GM19238 (cell line): Measurements from ENCODE around the gene FAM136A.
"Not testable (repeated sequence)": the region's sequence is repeated elsewhere in the genome, so short reads cannot be mapped to it uniquely, and the experiment has no call there.

ENCODE experiments used
- DNase-seq: peaks from one replicate; pipeline ENCODE4 v3.0.0; 2011; ENCODE audit warnings: low spot score; ENCODE audit not compliant: insufficient read length

FAM136A gene

DNA sequence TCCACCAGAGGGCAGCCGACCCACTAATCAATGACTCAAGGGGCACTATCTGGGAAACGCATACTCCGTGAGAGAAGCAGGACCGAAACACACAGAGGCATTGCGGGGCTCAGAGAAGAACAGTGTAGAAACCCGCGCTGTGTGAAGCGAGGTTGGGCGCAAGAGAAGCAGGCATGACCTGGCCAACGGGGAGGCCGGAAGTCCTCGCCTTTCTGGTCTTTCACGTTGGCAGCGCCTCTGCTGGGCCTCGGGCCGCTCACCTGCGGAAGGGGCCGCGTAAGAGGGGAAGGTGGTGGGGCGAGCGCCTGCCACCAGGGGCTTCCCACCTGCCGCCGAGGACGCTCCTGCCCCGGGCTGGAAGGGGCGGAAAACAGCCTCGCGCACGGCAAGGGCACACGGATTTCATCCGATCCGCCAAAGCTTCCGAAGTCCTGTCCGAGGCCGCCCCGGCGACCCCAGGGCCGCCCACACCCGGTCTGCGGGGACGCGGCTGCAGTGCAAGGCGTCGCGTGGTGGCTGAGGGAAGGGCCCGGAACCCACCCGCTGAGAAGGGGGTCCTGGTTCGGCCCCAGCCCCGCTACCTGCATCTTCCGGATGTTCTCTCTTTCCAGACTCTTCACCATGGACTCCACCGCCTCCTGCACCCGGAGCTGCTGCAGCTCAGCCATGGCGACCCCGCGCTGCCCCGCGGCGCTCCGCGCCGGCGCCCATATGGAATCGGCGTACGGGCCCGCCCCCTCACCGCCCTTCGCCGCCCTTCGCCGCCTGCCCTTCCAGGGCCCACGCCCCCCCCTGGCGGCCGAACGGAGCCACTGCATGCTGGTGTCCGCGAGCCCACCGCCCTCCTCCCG lies at the start of gene FAM136A:
Gene FAM136A, minus strand, starts transcription at position 724 of the 851 bp plus-strand sequence. Its CDS starts 56 bp downstream, at position 668.
- DNase-seq, result peak; percentile 77

DNA sequence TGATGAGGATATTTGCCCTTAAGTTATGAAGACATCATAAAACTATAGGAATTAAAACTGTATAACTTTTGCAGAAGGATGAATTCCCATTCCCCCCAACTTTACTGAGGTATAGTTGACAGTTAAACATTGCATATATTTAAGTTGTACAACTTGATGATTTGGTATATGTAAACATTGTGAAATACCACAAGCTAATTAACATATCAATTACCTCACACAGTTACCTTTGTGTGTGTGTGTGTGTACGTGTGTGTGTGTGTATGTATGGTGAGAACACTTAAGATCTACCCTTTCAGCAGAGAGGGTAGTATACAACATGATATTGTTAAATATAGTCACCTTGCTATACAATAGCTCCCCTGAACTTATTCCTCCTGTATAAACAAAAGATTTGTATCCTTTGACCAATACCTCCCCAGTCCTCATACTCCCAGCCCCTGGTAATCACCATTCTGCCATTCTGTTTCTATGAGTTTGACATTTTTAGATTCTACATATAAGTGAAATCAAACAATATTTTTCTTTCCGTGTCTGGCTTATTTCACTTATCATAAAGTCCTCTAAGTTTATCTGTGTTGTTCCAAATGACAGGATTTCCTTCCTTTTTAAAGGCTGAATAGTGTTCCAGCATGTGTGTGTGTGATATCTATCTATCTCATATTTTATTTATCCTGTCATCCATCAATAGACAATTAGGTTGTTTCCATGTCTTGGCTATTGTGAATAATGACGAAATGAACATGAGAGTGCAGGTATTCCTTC lies 48.2 kb upstream of the FAM136A start:
- no peak for DNase-seq

DNA sequence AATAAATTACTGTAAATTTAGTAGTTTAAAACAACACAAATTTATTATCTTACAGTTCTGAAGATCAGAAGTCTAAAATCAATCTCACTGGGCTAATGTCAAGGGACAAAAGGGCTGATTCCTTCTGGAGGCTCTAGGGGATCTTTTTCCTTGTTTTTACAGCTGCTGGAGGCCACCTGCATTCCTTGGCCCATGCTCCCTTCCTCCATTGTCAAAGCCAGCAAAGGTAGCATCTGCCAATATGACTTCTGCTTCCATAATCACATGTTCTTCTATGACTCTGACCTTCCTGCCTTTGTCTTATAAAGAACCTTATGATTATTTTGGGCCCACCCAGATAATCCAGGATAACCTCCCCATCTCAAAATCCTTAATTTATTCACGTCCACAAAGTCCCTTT lies 46.0 kb upstream of the FAM136A start:
- no peak for DNase-seq

DNA sequence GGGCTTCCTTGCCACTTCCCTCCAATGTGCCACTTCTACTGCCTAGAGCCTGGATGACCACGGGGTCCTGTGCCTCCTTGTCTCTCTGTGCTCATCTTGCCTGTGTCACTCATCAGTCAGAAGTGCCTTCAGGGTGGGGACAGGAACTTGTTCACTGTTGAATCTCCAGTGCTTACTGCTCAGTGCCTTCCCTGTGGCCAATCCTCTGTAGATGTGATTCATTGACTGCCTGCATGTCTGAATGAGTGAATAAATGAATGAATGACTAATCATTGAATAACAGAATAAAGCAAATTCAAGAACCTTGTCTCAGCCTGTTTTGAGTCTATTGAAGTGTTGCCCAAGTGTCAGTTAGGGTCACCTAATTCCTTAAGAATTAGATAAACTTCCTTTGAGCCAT lies 42.3 kb upstream of the FAM136A start:
- DNase-seq, result no peak

DNA sequence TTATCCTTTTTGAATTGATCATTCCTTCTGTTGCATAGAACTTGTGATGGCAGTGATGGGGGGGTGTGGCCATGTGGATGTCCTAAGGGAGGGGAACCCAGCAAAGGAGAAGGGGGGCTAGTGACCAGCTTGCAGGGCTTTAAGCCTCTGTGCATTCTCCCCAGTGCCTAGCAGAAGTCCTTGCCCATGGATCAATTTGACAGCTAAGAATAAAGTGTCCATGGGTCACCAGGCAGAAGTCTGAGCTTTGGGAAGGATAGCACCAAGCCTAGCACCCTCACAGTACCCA lies 39.6 kb upstream of the FAM136A start:
- no peak for DNase-seq

DNA sequence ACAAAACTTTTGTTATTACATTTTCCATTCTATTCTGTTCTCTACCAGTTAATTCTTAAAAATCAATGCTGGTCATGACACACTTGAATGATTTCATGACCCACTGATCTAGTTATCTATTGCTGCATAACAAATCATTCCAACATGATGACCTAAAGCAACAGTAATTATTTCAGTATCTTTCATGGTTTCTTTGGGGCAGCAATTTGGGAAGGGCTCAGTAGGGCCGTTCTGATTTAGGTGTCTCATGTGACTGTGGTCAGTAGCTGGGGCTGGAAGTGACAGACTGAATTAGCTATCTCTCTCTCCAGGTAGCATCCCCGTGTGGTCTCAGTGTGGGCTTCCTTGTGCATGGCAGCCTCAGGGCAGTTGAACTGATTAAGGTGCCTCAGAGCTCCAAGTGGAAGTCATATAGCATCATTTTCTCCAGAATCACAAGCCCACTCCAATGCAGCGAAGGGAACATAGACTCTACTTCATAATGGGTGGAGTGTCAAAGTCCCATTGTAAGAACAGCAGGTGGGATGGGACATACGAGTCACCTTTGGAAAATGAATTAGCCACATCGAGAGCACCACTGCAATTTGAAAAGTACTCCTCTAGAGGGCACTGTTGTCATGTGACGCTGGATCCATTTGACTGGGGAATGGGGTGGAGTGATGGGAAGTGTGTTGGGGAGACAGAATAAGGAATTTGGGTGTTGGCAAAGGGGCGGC lies 39.1 kb upstream of the FAM136A start:
- peak; percentile 29 for DNase-seq

DNA sequence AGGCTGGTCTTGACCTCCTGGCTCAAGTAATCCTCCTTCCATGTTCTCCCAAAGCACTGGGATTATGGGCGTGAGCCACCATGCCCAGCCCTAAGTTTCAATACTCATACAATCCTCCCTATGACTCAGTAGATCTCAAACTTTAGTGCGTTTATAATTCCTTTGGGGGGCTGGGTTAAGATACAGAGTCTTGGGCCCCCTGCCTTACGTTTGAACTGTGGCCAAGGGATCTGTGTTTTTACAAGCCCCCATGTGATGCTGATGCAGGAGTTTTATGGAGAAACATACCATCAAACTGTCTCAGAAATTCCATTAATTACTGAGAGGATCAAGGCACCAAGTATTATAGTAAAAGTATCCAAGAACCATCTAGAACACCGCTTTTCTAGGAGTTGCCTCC lies 38.2 kb upstream of the FAM136A start:
- no peak for DNase-seq

DNA sequence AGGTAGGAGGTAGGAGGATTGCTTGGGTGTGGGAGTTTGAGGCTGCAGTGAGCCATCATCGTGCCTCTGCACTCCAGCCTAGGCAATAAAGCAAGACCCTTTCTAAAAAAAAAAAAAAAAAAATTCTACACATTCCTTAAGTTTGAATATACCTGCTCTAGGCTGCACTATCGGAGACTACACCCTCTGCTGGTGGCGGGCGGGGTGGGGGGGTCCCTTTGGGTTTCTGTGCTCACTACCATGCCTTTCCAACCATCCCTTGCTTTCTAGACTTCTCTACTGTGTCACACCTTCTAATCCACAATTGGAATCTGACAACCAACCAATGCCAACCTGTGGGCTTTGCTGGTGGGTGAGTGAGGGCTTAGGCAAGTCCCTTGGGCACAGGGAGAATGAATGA lies 34.7 kb upstream of the FAM136A start:
- no peak for DNase-seq

DNA sequence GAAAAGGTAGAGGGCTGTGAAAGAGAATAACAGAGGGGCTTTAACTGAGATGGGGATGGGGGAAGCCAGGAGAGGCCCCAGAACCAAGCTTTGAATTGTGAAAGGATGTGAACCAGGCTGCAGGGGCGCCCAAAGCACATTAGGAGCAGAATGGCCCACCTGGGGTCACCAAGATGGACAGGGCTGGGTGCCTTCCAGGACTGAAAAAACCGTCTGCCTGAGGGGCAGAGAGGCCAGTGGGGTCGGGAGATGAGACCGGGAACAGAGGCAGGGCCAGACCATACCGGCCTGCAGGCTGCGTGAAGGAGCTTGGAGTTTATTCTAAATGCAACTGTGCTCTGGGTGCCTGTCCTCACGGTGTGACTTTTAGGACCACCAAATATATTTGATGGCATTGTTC lies 29.1 kb upstream of the FAM136A start:
- no peak for DNase-seq

DNA sequence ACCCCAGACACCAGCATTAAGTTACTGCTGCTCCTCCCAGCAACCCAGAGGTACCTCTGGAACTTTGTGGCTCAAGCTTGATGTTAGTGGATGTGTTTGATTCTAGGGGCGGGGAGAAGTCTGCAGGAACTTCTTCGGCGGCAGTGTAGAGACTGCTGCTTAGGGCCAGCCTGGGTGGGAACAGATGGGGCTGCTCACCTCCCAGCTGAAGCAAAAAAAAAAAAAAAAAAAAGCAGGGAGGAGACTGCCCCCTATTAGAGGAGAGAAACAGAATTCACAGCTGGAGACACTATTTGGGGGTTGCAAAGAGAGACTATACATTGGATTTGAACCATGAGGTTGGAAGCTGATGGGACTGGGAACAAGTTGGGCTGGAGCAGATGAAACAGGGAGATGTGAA lies 28.6 kb upstream of the FAM136A start:
- DNase-seq, result no peak

DNA sequence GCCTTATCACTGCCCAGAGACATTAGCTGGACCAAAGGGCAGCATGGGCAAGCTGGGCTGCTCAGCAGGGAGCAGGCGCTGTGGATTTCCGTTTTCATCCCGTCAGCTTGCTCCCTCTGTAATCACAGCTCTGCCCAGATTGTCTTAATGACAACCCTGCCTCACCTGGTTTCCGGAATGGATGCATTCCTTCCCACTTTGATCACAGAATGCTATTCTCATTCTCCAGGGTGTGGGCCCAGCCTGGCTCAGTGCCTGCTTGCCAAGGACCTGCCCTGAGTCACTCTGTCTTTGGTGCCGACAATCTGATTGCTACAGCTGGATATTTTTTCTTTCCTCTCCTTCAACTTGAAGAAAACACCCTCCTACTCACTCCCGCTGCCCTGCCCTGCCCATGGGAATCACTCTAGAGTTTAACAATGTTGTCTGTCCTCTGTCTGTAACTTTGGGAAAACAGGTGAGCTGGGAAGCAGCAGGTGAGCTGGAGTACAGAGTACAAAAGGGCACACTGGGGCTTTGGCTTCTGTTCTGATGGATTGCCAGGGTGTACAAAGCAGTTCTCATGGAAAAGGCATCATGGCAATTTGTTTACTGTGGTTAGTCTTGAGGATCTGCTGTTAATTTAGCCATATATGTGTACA lies 27.2 kb upstream of the FAM136A start:
- no peak for DNase-seq

DNA sequence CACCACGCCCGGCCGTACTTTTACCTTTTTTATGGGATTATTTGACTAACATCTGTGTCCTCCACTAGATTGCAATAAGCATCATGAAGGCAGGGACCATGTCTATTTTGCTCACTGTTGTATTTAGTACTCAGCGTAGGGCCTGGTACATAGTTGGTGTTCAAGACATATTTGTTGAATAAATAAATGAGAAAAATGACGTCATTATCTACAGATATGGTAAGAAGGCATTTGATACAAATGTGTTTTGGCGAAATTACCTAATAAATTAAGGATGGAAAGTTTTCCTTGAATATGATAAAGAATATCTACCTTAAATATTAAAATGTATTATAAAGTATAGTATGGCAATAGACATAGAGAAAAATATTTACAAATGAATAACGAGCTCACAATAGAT lies 24.0 kb upstream of the FAM136A start:
- no peak for DNase-seq

DNA sequence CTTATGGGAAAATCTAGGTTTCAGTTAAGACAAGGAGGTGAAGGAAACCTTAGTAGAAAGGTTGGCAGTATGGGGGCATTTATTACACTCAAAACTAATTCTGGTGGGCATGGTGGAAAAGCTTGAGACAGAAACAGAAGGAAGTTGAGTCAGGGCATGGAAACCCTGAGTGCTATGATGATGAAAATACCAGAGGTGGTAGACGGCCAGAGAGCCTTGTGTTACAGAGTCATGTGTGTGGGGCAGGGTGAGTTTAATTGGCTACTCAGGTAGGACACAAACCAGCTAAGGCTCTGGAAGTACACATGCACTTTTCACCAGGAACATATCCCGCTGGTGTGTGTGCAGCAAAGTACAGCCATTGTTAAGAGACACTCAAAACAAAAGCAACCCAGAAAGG lies 20.7 kb upstream of the FAM136A start:
- no peak for DNase-seq

DNA sequence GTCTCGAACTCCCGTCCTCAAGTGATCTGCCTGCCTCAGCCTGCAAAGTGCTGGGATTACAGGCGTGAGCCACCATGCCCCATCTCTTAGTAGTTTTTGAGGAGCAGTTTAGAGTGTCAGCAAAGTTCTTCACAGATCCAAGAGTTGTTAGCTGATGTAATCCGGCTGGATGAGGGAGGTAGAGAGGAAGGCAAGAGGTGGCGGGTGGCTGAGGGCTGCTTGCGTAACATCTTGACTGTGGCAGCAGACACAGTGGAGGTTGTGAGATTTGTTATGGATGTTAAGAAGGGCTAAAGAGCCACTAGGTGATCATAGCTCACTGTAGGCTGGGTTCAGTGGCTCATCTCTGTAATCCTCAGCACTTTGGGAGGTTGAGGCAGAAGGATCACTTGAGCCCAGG lies 19.5 kb upstream of the FAM136A start:
- no peak for DNase-seq

DNA sequence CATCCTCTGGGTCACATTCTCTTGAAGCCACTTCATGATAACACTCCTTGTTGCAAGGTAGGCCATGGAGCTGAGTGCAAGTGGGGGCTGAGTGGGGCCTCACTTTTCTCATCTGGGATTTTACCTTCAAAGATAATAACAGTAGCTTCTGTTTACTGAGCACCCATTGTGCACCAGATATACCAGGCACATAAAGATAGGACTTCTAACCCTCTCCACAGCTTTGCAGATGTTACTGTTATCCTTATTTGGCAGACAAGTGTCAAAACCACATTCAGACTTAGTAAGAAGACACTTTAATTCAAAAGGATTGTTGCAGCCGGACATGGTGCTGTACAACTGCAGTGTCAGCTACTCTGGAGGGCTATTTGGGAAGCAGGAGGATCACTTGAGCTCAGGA lies 12.8 kb upstream of the FAM136A start:
- DNase-seq, result no peak

DNA sequence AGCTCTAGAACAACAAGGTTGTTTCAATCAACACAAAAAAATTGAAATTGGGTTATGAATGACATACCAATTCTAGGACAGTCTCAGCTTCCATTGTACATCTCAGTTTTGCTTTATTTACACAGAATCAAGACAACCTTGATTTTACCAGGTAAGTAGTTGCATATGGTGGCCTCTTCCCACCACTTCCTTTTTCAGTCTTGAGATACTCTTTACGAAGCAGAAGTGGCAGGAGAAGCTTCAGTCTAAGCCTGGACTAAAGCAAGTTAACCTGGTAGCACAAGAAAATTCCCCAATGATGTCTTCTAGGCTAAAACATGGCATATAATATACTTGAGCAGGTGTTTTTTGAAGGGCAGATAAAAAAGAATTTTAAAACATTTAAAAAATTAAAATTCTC lies 10.7 kb upstream of the FAM136A start:
- DNase-seq, result no peak

DNA sequence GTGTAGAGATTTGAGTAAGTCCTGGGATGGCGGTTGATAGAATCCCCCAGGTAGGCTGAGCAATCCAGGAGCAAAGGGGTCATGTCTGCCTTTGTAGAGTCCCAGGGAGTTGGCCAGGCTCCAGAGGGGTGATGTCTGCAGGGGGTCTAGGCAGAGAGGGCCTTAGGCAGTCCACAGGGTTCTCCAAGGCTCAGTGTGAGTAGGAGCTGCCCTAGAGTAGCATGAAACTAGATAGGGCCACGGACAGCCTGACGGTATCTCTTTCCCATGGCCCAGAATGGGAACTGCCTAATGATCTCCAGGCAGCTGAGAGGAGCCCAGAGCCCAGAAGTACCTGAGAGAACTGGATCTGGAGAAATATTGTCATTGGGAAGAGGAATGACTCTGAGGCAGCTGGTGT lies 9.0 kb upstream of the FAM136A start:
- DNase-seq, result no peak

DNA sequence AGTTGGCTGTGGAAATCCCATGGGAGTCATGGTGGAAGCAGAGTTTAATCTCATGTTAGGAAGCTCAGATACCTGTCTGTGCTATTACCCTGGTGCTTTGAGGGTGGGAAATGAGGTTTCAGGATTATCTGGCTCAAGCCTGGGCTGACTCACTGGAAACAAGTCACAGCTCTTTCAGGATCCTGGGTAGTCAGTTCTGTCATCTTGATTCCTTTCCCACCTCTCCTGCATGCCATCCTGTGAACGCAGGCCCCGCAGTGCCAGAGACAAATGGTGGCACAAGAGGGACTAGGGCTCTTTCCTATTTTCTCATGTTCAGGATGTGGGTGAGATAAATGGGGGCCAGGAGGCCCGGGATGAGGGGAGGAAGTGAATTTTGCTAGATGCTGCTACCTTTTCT lies 3.7 kb upstream of the FAM136A start:
- DNase-seq, result no peak

DNA sequence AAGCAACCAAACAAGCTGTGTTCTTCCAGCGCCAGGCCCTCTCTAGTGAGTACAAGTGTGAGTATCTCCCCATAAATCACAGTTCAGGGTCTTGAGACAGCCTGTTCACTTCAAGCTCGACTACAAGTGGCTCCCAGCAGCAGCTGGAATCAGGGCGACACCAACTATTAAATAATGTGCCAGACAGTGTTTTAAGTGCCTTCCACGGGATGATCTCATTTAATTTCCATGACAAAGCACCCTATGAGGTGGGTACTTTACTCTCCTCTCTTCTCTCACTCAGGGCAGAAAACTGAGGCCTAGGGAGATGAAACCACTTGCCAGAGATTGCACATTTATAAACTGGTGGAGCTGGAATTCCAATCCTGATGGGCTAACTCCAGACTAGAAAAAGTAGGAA lies 2.6 kb upstream of the FAM136A start:
- DNase-seq, result no peak

DNA sequence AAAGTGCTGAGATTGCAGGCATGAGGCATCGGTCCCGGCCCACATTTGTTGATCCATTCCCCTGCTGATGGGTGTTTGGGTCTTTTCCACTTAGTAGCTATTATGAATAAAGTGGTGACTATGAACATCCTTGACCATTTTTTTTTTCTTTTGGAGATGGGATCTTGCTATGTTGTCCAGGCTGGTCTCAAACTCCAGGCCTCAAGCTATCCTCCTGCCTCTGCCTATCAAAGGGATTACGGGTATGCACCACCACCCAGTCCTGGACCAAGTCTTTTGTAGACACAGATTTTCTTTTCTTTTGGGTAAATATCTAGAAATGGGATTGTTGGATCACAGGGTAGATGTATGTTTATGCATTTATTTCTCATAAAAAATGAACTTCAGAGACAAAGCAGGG lies 1.3 kb upstream of the FAM136A start:
- no peak for DNase-seq

DNA sequence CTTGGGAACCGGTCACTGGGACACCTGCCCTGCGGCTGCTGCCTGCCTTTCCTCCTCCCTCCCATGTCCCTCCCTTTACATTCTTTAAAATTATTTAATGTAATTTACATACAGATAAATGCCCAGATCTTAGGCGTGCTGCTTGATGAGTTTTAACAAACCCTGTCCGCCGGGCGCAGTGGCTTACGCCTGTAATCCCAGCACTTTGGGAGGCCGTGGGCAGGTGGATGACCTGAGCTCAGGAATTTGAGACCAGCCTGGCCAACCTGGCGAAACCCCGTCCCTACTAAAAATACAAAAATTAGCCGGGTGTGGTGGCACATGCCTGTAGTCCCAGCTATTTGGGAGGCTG lies 304 bp upstream of the FAM136A start:
- not testable (repeated sequence) for DNase-seq

DNA sequence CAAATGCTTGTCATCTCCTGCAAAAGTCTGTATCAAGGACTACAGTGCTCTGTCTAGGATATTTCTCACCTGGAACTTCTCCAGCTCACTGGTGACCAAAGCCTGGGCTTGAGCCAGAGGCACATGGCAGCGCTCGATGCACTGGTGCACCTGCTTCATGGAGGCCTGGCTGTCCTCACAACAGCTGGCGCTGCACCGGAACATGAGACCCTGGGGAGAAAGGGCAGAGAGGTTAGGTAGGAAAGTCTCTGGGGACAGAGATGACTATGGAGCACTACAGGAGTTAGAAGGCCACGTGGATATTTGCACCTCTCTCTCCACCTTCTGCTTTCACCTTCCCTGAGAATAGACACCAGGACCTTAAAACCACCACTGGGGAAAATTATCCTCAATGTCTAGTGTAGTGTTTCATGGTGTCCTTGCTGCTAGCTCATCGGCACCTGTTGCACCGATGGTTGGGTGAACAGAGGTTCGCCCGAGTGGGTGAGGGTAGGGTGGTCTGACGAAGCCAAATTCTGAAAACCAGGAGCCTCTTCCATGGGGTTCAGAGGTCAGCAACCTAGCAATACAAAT lies 1.0 kb downstream of the FAM136A start:
- no peak for DNase-seq
